HEK293 (cell line): ENCODE measurements around the gene CHCHD6.
A peak's percentile ranks its signal among the peaks of the same experiment; 100 is the strongest.

Experiments used
- CTCF ChIA-PET: fragments of 350-600 bp; formaldehyde crosslinking; extraction: SDS; loops from one replicate; lab custom pipeline; 2021; ENCODE audit warnings: antibody characterized with exemption; lab: Yijun Ruan, JAX
- POLR2A ChIA-PET: fragments of 300-600 bp; formaldehyde crosslinking; extraction: SDS; loops from one replicate; lab custom pipeline; 2020; ENCODE audit warnings: antibody characterized with exemption, inconsistent platforms; lab: Yijun Ruan, JAX
- H3K27ac ChIP-seq: fragments of 200-500 bp; sonication (Bioruptor generic); 2 replicates; pipeline ENCODE4 v1.5.1; 2014; ENCODE audit warnings: low read depth, low read length, control low read depth, inconsistent platforms; ENCODE audit errors: extremely low read depth
- H3K36me3 ChIP-seq, 2 experiments: fragments of 200-500 bp in 1 of 2; sonication (Bioruptor generic) in 1 of 2; 1 replicate in 1 of 2; 2 replicates in 1 of 2; pipeline ENCODE4 v1.5.1; 2014 to 2017; ENCODE audit warnings: inconsistent platforms in 2 of 2, low read length in 2 of 2; ENCODE audit not compliant: control insufficient read depth in 2 of 2, insufficient read depth in 1 of 2
- H3K4me1 ChIP-seq: fragments of 200-500 bp; sonication (Bioruptor generic); 2 replicates; pipeline ENCODE4 v1.5.1; 2014; ENCODE audit warnings: mild to moderate bottlenecking, low read length, inconsistent platforms; ENCODE audit not compliant: control insufficient read depth, insufficient read depth
- H3K4me3 ChIP-seq: 2 replicates; pipeline ENCODE4 v1.5.1; 2011; ENCODE audit warnings: low read depth, mild to moderate bottlenecking, control low read depth, low read length, moderate library complexity
- H3K9me3 ChIP-seq: fragments of 200-500 bp; sonication (Bioruptor generic); 2 replicates; pipeline ENCODE4 v1.5.1; 2014; ENCODE audit warnings: low read depth, low read length, inconsistent platforms; ENCODE audit not compliant: control insufficient read depth, insufficient read depth
- GLI2 ChIP-seq: fragments of 450-650 bp; formaldehyde crosslinking; IDR thresholded peaks from 2 replicates; pipeline ENCODE4; 2017; ENCODE audit warnings: missing biosample characterization, missing genetic modification characterization, low read depth, borderline replicate concordance
- GLI4 ChIP-seq: fragments of 450-650 bp; formaldehyde crosslinking; IDR thresholded peaks from 2 replicates; pipeline ENCODE4 v1.5.1; 2016; ENCODE audit warnings: missing biosample characterization, missing genetic modification characterization
- TRIM28 ChIP-seq: IDR thresholded peaks from 2 replicates; pipeline ENCODE4 v1.6.1; 2011; ENCODE audit warnings: low read length, control low read depth, borderline replicate concordance
- WT1 ChIP-seq: fragments of 450-650 bp; formaldehyde crosslinking; IDR thresholded peaks from 2 replicates; pipeline ENCODE4 v1.5.1; 2016; ENCODE audit warnings: missing biosample characterization, missing genetic modification characterization
- ZBTB26 ChIP-seq: fragments of 450-650 bp; formaldehyde crosslinking; optimal IDR thresholded peaks from 2 replicates; pipeline ENCODE3; 2016; ENCODE audit warnings: missing biosample characterization, mild to moderate bottlenecking, missing genetic modification characterization
- ZBTB49 ChIP-seq: fragments of 450-650 bp; formaldehyde crosslinking; IDR thresholded peaks from 2 replicates; pipeline ENCODE4 v1.5.1; 2016; ENCODE audit warnings: missing biosample characterization, missing genetic modification characterization, low read depth
- ZNF10 ChIP-seq: fragments of 450-650 bp; formaldehyde crosslinking; IDR thresholded peaks from 2 replicates; pipeline ENCODE4 v1.5.1; 2017; ENCODE audit warnings: missing biosample characterization, missing genetic modification characterization
- ZNF148 ChIP-seq: fragments of 450-650 bp; formaldehyde crosslinking; IDR thresholded peaks from 2 replicates; pipeline ENCODE4 v1.5.0; 2017; ENCODE audit warnings: missing biosample characterization, missing genetic modification characterization, borderline replicate concordance
- ZNF16 ChIP-seq: fragments of 450-650 bp; formaldehyde crosslinking; IDR thresholded peaks from 2 replicates; pipeline ENCODE4 v1.5.1; 2016; ENCODE audit warnings: low read depth, missing biosample characterization, missing genetic modification characterization
- ZNF221 ChIP-seq: fragments of 450-650 bp; formaldehyde crosslinking; IDR thresholded peaks from 2 replicates; pipeline ENCODE4 v1.5.1; 2017; ENCODE audit warnings: missing biosample characterization, missing genetic modification characterization, borderline replicate concordance
- ZNF24 ChIP-seq: fragments of 450-650 bp; formaldehyde crosslinking; IDR thresholded peaks from 2 replicates; pipeline ENCODE4 v1.5.1; 2016; ENCODE audit warnings: missing biosample characterization, missing genetic modification characterization
- ZNF280C ChIP-seq: fragments of 450-650 bp; formaldehyde crosslinking; IDR thresholded peaks from 2 replicates; pipeline ENCODE4 v1.5.1; 2016; ENCODE audit warnings: missing biosample characterization, missing genetic modification characterization
- ZNF366 ChIP-seq: fragments of 450-650 bp; formaldehyde crosslinking; conservative IDR thresholded peaks from 2 replicates; pipeline ENCODE4 v1.5.1; 2016; ENCODE audit warnings: missing biosample characterization, missing genetic modification characterization
- ZNF513 ChIP-seq: fragments of 450-650 bp; IDR thresholded peaks from 2 replicates; pipeline ENCODE4 v1.5.1; 2018; ENCODE audit warnings: missing biosample characterization, missing genetic modification characterization
- ZNF530 ChIP-seq: fragments of 450-650 bp; formaldehyde crosslinking; IDR thresholded peaks from 2 replicates; pipeline ENCODE4 v1.5.1; 2016; ENCODE audit warnings: low read depth, missing biosample characterization, missing genetic modification characterization
- ZNF561 ChIP-seq: fragments of 450-650 bp; IDR thresholded peaks from 2 replicates; pipeline ENCODE4 v1.5.1; 2018; ENCODE audit warnings: missing biosample characterization, missing genetic modification characterization, borderline replicate concordance
- ZNF600 ChIP-seq: fragments of 450-650 bp; formaldehyde crosslinking; IDR thresholded peaks from 2 replicates; pipeline ENCODE4 v1.5.1; 2016; ENCODE audit warnings: missing biosample characterization, missing genetic modification characterization
- ZNF654 ChIP-seq: fragments of 450-650 bp; formaldehyde crosslinking; IDR thresholded peaks from 2 replicates; pipeline ENCODE4 v1.5.1; 2016; ENCODE audit warnings: low read depth, missing biosample characterization, missing genetic modification characterization
- ZSCAN16 ChIP-seq: fragments of 450-650 bp; formaldehyde crosslinking; IDR thresholded peaks from 2 replicates; pipeline ENCODE4 v1.5.1; 2016; ENCODE audit warnings: missing biosample characterization, missing genetic modification characterization

The CHCHD6 gene

GRCh38 chr3:126773167-126773566 is 69.1 kb downstream of the CHCHD6 start:
- Histone ChIP-seq H3K36me3 (no peaks in the 10 kb centered on the region), H3K4me1 (no peaks in the 10 kb centered on the region), H3K4me3 (no peak overlapping the region), H3K9me3 (no peaks in the 10 kb centered on the region), H3K27ac (no peak overlapping the region)
- TF ChIP-seq ZSCAN16 (tag by site-specific recombination) (no peak), ZBTB49 (tag by site-specific recombination) (no peak), GLI4 (no peak), ZBTB26 (tag by site-specific recombination) (no peak), ZNF24 (tag by site-specific recombination) (no peak)
- CTCF ChIA-PET: interaction anchor here (0.6 to 1.2 kb wide), 2 partner anchors 21 to 703 kb away, joined by 4 to 5 read pairs; no protein-coding TSS in a partner anchor
- POLR2A ChIA-PET: no interaction called here

- POLR2A ChIA-PET: no interaction called here
- no peak for TF ChIP-seq ZNF654 (tag by site-specific recombination)
- TF ChIP-seq ZNF148 (tag by site-specific recombination): no peak
- TF ChIP-seq ZNF280C (tag by site-specific recombination): no peak
- TF ChIP-seq WT1: no peak
- no peak for TF ChIP-seq ZNF530 (tag by site-specific recombination)
- no peak for TF ChIP-seq ZNF221 (tag by site-specific recombination)
- TF ChIP-seq ZNF16 (tag by site-specific recombination): no peak
- Histone ChIP-seq H3K9me3 (no peaks in the 10 kb centered on the region), H3K36me3 (no peaks in the 10 kb centered on the region), H3K4me1 (no peaks in the 10 kb centered on the region), H3K27ac (no peak overlapping the region), H3K4me3 (no peak overlapping the region)
- CTCF ChIA-PET: interaction anchor here (0.6 kb wide), 1 partner anchor 703 kb away, joined by 5 read pairs; no protein-coding TSS in a partner anchor
These were observed 69.7 kb downstream of the CHCHD6 start for GRCh38 chr3:126773783-126774182.

GRCh38 chr3:126777366-126777765 is 73.3 kb downstream of the CHCHD6 start:
- Histone ChIP-seq H3K36me3 (peaks cover 0 to 6% of the 10 kb centered on the region in 2 experiments; a peak in 1 of 3 replicates), H3K9me3 (no peaks in the 10 kb centered on the region), H3K27ac (no peak overlapping the region), H3K4me3 (no peak overlapping the region), H3K4me1 (no peaks in the 10 kb centered on the region)
- CTCF ChIA-PET: interaction anchor here (0.7 to 0.9 kb wide), 2 partner anchors 25 to 206 kb away, joined by 3 read pairs; no protein-coding TSS in a partner anchor
- POLR2A ChIA-PET: no interaction called here
- TF ChIP-seq ZNF600 (tag by site-specific recombination) (0 out of 2 replicates have a peak, but pooled peaks have one; percentile 14), ZNF366 (tag by site-specific recombination) (no peak), GLI2 (tag by site-specific recombination) (no peak), ZNF513 (tag by site-specific recombination) (no peak), TRIM28 (peak; percentile 36; the same call in 1 of the 2 replicates), ZNF10 (tag by site-specific recombination) (no peak), ZNF561 (peak; percentile 65; the same call in 1 of the 2 replicates)
